Lung (tissue), 12 donors: ENCODE measurements around the gene ZBP1. TPM values are rescaled to one million over a fixed set of nuclear protein-coding genes. Genes with fewer than 3 reads are reported as not detected.

Experiments
- ATAC-seq: fragments of 200-7000 bp; cut with Tn5 transposase; one replicate; pipeline ENCODE4 v1.9.1; 2020; ENCODE audit warnings: moderate number of reproducible peaks; ENCODE audit not compliant: insufficient read depth, low FRiP score
- DNase-seq, 3 donors: peaks; one replicate each; pipeline ENCODE4 v3.0.0-alpha.2; 2013 to 2017
- H3K27ac ChIP-seq, 2 donors: one replicate each; pipeline ENCODE4 v1.5.1; 2013; ENCODE audit warnings: mild to moderate bottlenecking in 2 of 2, moderate library complexity in 2 of 2, control low read depth in 1 of 2, inconsistent platforms in 1 of 2, low read depth in 1 of 2, low read length in 1 of 2
- H3K27me3 ChIP-seq, 3 donors: one replicate each; pipeline ENCODE4 v1.5.1; 2013; ENCODE audit warnings: low read length in 2 of 3; ENCODE audit not compliant: control insufficient read depth in 3 of 3, insufficient read depth in 3 of 3
- H3K36me3 ChIP-seq, 4 donors: one replicate each; pipeline ENCODE4 v1.5.1; 2013; ENCODE audit warnings: low read length in 4 of 4, mild to moderate bottlenecking in 1 of 4, moderate library complexity in 1 of 4; ENCODE audit not compliant: control insufficient read depth in 4 of 4, insufficient read depth in 4 of 4
- H3K4me1 ChIP-seq, 5 donors: one replicate each; pipeline ENCODE4 v1.5.1; 2013; ENCODE audit warnings: low read length in 5 of 5, mild to moderate bottlenecking in 2 of 5, moderate library complexity in 1 of 5; ENCODE audit not compliant: control insufficient read depth in 5 of 5, insufficient read depth in 5 of 5
- H3K4me3 ChIP-seq: one replicate; pipeline ENCODE4 v1.5.1; 2013; ENCODE audit warnings: mild to moderate bottlenecking, control low read depth, moderate library complexity
- H3K9ac ChIP-seq, 2 donors: one replicate each; pipeline ENCODE4 v1.5.1; 2013; ENCODE audit warnings: low read length in 2 of 2, control low read depth in 1 of 2; ENCODE audit not compliant: insufficient read depth in 1 of 2
- H3K9me3 ChIP-seq, 4 donors: one replicate each; pipeline ENCODE4 v1.5.1; 2013; ENCODE audit warnings: low read length in 3 of 4, mild to moderate bottlenecking in 1 of 4, moderate library complexity in 1 of 4; ENCODE audit not compliant: control insufficient read depth in 4 of 4, insufficient read depth in 3 of 4
- CTCF ChIP-seq: IDR thresholded peaks from 2 replicates; pipeline ENCODE4 v1.5.1; 2012; ENCODE audit warnings: mild to moderate bottlenecking; ENCODE audit errors: control extremely low read depth, extremely low read depth
- WGBS, 2 donors: extraction: QIAGEN DNeasy Blood & Tissue Kit; methylation state at CpG; one replicate each; pipeline ENCODE4 v1.1.7; 2013; 5-methylcytosine and 5-hydroxymethylcytosine counted together
- polyA plus RNA-seq, 2 donors: library from polyadenylated mRNA; stranded (reverse); fragments of 200-250 nt; gene quantifications; one replicate each; pipeline ENCODE4 v1.2.1, GENCODE V29; 2013
- total RNA-seq, 2 donors: library from RNA; depleted of rRNA in 1 of 2; stranded (reverse); fragments of >200 nt in 1 of 2; gene quantifications; one replicate each; pipeline ENCODE4 v1.2.1, GENCODE V29; 2014 to 2021
- donor health status: control.
- donor health status: control.
- donor health status: Bipolar disorder and iron deficiency.
- donor health status: healthy.
- donor health status: DM: yes; HTN: yes; CAD: no.

The ZBP1 gene
- total and polyA plus RNA-seq, 4 donors = 1.3 to 5.3 (median 2.5) TPM

- H3K9ac ChIP-seq = no peak overlapping the region
Measured at GRCh38 chr20:57665589-57665971, 45.4 kb upstream of the ZBP1 start.

GRCh38 chr20:57664924-57665588, 44.8 kb upstream of the ZBP1 start:
- Histone ChIP-seq H3K36me3 (peaks cover 0 to 2% (median under 1%) of the 10 kb centered on the region in 4 donors), H3K27ac (no peak overlapping the region), H3K9me3 (no peaks in the 10 kb centered on the region), H3K9ac (no peak overlapping the region), H3K4me3 (no peak overlapping the region), H3K4me1 (peaks cover 0 to 28% (median 10%) of the 10 kb centered on the region in 5 donors), H3K27me3 (no peaks in the 10 kb centered on the region)
- ATAC-seq = no peak
- 82 to 87% methylated on average over 14 of the region's 14 CpGs for WGBS, 2 donors
- no peak for TF ChIP-seq CTCF
- no peak for DNase-seq

More at GRCh38 chr20:57665589-57665971, 45.4 kb upstream of the ZBP1 start:
- Histone ChIP-seq H3K27me3 (no peaks in the 10 kb centered on the region), H3K4me3 (no peak overlapping the region), H3K9me3 (no peaks in the 10 kb centered on the region), H3K36me3 (peaks cover 0 to 2% (median 0%) of the 10 kb centered on the region in 4 donors), H3K4me1 (peaks cover 0 to 28% (median 10%) of the 10 kb centered on the region in 5 donors), H3K27ac (no peak overlapping the region)
- 93 to 95% methylated on average over 8 of the region's 8 CpGs for WGBS, 2 donors
- ATAC-seq (no peak), DNase-seq (no peak)
- no peak for TF ChIP-seq CTCF

- H3K9me3 ChIP-seq = no peaks in the 10 kb centered on the region
- no peaks in the 10 kb centered on the region for H3K27me3 ChIP-seq
- 91 to 92% methylated on average over 20 of the region's 20 CpGs for WGBS, 2 donors
- ATAC-seq (no peak), DNase-seq (no peak)
- no peak overlapping the region for H3K9ac ChIP-seq
- no peak for TF ChIP-seq CTCF
- H3K4me1 ChIP-seq = peaks cover 0 to 28% (median 10%) of the 10 kb centered on the region in 5 donors
- H3K4me3 ChIP-seq = no peak overlapping the region
- H3K36me3 ChIP-seq = peaks cover 0 to 4% (median 2%) of the 10 kb centered on the region in 4 donors
- no peak overlapping the region for H3K27ac ChIP-seq
Measured at GRCh38 chr20:57664476-57664875, 44.2 kb upstream of the ZBP1 start.
